GF-D8 (cell line): Measurements from ENCODE around the gene MRPL43.

Experiments
- DNase-seq: peaks from one replicate; lab custom pipeline; 2025; lab: John Stamatoyannopoulos, UW

MRPL43 gene

DNA sequence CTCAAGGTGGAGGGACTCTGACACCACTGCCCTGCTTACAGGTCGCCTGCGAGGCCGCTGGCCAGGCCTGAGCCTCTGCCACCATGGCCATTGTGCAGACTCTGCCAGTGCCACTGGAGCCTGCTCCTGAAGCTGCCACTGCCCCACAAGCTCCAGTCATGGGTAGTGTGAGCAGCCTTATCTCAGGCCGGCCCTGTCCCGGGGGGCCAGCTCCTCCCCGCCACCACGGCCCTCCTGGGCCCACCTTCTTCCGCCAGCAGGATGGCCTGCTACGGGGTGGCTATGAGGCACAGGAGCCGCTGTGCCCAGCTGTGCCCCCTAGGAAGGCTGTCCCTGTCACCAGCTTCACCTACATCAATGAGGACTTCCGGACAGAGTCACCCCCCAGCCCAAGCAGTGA lies 15.2 kb upstream of the MRPL43 start:
- no peak for DNase-seq

- no peak for DNase-seq
Measured at GRCh38 chr10:101001659-101002035, 14.3 kb upstream of the MRPL43 start.

- DNase-seq: peak; percentile 26
Measured at GRCh38 chr10:101000915-101001658, 13.8 kb upstream of the MRPL43 start.

DNA sequence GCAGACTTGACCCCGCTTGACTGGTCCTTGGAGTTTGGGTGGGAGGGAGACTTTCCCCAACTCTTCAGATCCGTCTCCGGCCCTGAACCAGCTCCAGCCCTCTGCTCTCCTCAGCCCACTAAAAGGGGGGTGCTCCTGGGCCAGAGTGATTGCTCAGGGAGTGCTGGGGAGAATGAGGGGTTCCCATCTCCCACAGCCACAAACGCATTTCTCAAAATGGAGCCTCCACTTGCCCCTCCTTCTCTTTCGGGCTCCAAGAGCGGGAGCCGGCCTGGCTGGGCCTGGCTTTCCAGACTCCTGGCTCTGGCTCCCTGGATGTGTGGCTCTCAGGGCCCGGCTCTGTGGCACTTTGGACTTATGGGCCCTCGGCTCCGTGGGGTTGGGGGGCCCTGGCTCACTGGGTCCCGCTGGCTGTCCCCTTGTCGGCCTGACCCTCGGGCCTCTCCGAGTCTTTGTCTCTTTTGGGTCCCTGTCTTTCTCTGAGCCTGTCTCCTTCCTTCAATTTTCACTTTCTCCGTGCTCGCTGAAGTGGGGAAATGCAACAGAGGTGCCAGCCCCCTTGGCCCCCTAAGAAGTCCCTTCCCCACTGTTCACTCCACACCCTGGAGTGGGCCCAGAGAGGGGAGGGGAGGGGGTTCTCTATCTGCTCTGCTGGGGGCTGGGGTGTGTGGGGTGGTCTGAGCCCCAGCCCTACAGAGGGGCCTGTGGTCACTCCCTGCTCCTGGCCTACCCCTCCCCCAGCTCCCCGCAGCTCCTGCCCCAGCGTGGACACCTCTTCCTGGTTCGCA lies 13.0 kb upstream of the MRPL43 start:
- no peak for DNase-seq

DNA sequence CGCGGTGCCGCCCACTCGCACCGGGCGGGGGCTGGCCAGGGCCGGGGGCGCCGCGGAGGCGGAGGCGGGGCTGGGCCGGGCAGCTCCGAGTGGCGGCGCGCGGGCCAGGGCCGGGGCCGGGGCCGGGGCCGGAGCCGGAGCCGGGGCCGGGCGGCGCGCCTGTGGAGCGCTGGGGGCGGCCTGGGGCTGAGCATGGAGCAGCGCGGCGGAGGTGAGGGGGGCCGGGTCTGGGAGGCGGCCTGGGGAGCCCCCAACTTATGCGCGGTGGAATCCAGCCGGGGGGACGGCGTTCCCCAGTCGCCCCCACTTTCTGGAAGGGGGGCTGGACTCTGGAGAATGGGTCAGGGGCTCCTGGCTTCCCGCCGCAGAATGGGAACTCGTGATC lies 12.4 kb upstream of the MRPL43 start, which contains the start of gene LZTS2:
LZTS2 (plus strand) TSS at position 67 of the 385 bp plus-strand sequence. CDS start 2,731 bp downstream, outside the sequence.
- no peak for DNase-seq

- DNase-seq: peak; percentile 17
Measured at GRCh38 chr10:100998991-100999741, 11.9 kb upstream of the MRPL43 start.

DNA sequence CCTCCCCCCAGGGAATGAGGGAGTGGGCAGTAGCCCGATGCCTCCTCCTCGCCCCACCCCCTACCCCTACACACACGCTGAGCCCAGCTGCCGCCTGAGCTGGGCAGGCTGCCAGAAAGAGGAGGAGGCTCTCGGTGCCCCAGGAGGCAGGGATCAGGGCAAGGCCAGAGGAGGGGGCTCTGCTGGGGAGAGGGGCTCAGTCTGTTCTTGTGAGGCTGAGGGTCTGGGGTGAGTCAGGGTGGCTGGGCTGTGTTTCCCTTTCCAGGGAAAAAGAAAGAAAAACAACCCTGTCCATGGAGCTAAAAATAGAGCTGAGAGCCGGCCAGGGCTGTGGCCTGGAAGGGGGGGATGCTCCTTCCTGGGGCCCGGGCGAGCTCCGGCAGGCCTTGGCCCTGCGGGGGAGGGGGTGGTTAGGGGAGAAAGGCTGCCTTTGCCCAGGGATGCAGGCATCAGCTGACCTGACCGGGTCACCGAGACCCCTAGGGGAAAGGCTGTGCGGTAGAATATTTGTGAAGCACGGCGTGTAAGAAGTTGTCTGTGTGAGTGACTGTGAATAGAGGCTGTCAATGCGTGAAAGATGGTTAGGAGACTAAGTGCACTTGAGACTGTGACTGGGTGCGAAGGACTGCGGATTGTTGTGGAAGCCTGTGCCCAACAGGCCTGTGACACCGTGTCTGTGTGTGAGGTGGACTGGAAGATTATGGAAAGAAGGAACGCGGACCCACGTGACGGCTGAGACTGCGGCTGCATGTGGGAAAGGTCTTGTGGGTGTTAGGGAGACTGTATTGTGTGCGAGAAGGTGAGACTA lies 11.1 kb upstream of the MRPL43 start:
- DNase-seq: peak; percentile 61

- DNase-seq: peak; percentile 41
Measured at GRCh38 chr10:100997360-100998182, 10.3 kb upstream of the MRPL43 start.

- no peak for DNase-seq
Measured at GRCh38 chr10:100996678-100997359, 9.5 kb upstream of the MRPL43 start.

DNA sequence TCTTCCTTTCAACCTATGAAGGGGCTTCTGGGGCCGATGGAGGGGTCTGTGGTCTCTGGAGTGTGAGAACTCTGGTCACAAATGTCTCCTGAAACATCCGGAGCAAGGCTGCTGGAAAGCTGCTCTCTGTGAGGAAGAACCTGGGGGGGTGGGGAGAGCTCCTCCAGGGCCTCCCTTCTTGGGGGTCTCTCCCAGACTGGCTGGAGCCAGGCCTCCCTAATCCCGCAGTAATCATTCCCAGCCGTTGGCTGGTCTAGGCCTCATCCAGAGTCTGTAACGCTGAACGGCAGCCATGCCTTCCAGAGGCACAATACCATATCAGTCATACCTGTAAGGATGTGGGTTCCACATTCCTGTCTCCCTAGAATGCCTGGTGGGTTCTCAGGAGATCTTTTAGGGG lies 7.9 kb upstream of the MRPL43 start:
- DNase-seq: no peak

DNA sequence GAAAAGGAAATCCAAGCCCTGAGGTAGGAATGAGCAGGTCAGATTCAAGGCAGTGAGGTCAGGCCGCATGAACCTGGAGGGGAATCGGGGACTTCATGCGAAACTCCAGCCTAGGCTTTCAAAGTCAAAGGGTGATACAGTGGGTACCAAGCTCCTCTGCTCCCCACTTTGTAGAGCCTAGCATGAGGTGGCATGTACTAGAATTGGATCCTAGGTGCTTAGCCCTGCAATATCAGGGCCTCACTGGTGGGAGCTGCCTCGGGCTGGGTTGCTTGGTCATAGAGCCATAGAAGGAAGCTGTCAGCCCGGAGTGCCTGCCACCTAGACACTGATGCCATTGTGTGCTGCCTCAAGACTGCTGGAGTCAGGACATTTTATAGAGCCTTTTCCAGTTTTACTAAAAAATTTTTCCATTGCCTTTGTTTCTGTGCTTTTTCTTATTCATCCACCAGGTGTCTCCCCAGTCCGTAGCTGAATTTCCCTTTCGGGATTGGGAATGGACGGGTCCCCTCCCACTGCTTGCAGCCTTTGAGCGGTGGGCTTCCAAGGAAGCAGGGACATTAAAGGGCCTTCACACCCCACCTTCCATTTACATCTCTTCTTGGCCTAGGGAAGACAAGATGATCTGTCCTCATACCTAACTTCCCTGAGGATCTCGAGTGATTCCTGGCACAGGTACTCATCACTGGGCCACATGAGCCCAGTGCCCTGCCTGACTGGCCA lies 6.8 kb upstream of the MRPL43 start:
- DNase-seq: no peak

DNA sequence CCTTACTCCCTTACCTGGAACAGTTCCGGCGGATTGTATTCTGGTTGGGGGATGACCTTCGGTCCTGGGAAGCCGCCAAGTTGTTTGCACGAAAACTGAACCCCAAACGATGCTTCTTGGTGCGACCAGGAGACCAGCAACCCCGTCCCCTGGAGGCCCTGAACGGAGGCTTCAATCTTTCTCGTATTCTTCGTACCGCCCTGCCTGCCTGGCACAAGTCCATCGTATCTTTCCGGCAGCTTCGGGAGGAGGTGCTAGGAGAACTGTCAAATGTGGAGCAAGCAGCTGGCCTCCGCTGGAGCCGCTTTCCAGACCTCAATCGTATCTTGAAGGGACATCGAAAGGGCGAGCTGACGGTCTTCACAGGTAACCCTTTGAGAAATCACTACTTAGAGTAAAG lies 1.8 kb upstream of the MRPL43 start:
- DNase-seq: no peak

DNA sequence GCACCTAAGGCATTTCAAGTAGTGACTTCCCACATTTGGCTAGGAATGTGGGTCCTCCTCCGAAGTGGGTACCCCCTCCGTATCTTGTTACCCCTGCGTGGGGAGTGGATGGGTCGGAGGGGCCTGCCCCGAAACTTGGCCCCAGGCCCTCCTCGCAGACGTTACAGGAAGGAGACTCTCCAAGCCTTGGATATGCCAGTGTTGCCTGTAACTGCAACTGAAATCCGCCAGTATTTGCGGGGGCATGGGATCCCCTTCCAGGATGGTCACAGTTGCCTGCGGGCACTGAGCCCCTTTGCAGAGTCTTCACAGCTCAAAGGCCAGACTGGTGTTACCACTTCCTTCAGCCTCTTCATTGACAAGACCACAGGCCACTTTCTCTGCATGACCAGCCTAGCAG lies 869 bp upstream of the MRPL43 start:
- DNase-seq: no peak

DNA sequence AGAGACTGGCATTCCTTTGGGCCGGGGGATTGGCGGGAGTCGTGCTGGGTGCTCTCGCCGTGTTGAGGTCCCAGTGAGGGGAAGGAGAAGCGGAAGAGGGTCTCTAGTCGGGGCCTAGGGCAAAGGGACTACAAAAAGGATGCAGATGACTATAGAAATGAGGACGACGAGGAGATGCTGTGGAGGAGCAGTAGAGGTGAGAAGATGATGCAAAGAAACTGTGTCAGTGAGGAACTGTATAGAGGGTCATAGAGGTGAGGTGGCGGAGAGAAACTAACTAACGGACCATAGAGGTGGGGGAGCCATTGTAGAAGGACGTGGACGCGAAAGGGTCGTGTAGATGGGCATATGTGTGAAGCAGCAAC lies 370 bp upstream of the MRPL43 start:
- DNase-seq: no peak

DNA sequence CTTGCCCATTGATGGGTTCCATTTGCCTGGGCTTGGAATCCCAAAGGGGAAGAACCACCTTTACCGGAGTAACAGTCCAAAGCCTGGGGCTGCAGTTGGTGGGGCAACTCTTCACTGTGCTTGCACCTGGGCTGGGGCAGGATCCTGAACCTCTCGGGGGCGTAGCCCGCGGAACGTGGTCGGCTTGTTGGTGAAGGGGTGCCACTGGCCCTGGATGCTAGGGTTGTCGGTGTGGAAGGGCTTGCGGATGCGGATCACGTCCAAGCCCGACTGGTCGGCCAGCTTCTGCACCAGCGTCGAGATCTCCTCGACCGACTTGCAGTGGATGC lies 710 bp downstream of the MRPL43 start:
- DNase-seq: no peak

DNA sequence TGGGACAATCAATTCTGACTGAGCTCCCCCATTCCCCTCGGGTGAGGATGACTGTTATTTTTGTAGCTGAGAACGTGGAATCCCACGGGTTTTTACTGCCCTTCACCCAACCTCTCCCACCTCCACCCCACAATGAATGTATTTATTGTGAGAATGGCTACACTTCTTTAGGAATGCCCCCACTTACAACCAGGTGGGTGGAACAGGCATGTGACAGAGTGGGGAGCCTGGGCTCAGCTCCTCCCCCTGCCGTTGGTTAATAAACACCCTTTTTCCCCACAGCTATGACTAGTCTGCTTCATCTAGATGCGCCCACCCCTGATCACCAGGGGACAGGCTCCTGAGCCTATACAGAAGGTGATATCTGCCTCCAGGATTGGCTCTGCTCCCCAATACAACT lies 2.0 kb downstream of the MRPL43 start:
- no peak for DNase-seq

- DNase-seq: no peak
Measured at GRCh38 chr10:100984672-100985177, 2.6 kb downstream of the MRPL43 start.

DNA sequence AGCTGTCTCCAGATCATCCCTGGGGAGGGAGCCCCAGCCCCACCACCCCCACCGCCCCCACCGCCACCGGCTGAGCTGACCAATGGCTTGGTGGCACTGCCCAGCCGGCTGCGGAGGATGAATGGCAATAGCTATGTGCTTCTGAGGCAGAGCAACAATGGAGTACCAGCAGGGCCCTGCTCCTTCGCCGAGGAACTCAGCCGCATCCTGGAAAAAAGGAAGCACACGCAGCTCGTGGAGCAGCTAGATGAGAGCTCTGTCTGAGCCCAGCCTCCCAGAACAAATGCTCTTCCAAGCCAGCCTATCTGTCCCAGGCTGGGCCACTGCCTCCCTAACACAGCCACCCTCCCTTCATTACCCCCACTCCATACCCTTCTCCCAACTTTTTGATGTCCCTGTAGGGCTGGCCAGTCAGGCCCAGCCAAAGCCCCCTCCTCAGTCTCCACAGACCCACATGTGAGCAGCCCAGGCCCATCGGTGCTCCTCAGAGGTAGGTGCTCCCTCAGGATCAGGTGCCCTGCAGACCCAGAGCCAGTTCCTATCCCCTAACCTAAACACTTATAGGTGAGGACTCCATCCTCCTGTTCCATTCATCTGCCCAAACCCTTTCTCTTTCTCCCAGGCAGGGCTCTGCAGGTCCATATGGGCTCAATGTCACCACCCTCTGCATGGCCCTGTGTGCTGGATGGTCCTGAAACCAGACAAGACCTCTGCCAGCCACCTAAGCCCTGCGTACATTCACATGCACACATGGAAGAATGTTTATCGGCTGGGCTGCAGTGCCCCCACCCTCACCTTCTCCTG lies 3.2 kb downstream of the MRPL43 start:
- no peak for DNase-seq
